ENCODE results near the gene TNS3.
"Not testable (repeated sequence)": the region's sequence is repeated elsewhere in the genome, so short reads cannot be mapped to it uniquely, and the experiment has no call there.

TNS3 gene
- total RNA-seq = 240 to 1,212 (median 807) reads per million in 17 experiments

DNA sequence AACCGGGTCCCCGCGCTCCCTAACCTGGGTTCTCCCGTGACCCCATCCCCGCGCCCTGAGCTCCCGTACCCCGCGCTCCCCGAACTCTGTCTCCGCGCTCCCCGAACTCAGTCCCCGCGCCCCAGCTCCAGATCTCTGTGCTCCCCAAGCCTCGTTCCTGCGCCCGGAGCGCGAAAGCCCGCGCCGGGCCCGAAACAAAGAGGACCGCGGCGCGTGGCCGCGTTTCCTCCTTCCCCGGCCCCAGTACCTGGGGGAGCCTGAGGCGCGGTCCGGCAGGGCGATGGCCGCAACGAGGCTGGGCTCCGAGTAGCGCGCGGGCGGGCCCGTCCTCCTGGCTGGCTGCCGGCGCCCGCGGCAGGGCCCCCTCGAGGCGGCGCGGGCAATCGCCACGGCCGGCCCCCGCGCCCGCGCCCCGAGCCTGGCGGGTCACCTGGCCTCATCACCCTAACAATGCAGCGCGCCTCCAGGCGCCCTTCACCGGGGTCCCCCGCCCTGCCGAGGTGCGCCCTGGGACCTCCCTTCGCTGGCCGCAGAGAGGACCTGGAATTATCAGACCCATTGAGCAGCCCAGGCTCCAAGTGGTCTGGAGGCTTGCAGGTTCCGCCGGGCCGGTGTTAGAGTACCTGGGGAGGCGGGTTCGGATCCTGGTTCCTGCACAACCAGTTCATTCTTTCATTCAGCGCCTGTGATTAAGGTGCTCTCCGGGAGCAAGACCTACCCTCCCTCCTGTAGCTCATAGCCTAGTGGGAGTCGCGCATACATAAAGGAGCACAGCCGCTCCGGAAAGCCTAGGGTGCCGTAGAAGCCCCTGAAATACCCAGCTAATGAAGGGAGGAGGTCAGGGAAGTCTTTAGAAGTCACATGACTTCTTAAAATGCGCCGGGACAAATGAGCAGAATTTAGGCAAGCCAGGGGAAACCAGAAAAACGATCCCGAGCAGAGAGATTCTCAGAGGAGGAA, at the start of gene TNS3:
TSS of gene TNS3 (minus strand) at position 308 of the 960 bp plus-strand sequence. CDS start 142,475 bp downstream, outside the sequence.
- DNase-seq = peak; percentile 75 to 92 (median 82)

DNA sequence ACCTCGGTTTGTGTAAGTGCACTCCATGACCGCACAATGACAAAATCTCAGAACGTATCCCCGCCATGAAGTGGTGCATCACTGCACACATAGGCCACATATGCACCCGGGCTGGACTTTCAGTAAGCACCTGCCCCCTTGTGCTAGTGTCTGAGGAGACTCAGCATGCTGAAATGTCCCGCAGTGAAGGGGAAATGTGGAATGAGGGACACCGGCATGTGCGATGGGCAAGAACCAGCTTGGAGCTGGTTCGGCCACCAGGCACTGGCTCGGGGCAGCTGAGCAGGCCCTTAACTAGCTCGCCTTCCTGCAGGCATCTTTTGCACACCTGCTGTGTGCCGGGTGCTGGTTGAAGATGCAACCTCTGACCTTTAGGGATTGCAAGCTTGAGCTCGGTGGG, 49.8 kb upstream of the TNS3 start:
- DNase-seq = no peak

DNA sequence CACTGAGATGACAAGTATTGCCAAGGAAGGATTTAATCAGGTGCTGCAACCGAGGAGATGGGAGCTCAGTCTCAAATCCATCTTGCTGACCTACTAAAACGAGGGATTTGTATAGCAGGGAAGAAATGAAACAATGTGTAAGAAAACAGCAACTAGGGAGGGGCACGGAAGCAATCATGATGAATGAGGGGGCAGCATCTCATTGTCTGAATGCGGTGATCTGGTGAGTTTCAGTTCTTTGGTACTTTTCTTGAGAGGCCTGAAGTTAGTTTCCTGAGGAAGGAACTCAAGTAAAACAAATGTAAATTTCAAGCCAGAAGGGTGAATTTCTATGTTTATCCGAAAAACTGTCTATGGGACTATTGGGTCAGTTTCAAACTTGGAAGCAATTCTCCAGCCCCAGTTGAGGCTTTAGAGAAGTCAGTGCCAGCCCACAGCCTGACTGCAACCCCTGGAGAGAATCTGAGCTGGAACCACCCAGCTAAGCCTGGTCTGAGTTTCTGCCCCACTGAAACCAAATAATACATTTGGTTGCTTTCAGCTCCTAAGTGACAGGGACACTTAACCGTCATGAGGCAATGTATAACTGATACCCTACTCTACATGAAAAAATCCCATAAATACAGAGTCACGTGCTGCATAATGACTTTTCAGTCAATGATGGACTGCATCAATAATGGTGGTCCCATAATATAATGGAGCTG, 45.8 kb upstream of the TNS3 start:
- no peak for DNase-seq

DNA sequence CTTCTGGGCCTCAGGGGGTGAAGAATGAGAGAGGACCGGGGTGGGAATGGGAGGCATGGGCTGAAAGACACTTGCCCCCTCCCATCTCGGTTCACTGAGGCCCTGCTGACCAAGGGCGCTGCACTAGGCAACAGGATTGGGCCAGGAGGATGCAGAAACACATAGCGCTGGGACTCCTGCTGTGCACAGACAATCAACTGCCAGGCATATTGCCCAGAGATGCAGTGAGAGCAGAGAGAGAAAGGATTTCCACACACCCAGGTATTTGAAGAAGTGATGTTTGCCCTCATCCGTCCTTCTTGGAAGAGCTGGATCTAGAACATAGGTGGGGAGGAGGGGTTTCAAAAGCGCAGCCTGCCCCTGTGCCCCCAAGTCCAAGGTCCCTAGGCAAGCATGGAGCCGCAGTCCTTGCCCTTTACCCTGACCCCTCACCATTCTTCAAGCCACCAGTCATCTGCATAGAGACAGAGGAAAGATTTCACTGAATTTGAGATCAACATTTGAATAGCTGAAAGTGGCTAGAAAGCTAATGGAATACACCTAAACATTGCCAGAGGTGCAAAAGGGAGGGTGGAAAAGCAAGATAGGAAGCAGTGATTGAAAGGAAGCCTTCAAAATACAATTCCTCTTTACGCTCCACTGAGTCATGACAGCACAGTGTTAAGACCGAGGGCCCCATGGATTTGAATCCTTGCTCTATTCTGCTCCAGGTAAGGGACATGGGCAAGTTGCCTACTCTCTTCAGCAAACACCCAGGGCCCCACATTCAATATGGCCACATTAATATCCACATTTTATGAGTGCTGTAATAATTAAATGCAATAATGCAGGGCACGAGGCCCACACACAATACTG, 44.2 kb upstream of the TNS3 start:
- DNase-seq = no peak

DNA sequence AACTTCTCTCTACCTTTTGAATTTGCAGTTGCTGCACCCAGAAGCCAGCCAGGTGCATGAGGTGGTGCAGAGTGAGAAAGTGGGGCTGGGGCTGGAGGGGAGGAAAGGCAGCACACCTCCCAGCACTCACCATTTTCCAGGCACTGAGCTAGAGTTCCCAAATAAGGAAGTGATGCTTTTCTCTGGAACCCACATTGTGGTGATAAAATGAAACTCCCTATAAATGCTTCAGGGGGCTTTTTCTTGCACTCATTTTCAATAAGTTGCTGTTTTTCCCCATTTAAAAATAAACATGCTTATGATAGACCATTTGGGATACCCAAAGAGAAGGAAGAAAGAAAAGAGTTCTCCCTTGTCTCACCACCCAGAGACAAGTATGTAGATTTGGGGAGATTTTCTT, 42.8 kb upstream of the TNS3 start:
- DNase-seq = peak in 1 of 4 experiments; percentile 26

DNA sequence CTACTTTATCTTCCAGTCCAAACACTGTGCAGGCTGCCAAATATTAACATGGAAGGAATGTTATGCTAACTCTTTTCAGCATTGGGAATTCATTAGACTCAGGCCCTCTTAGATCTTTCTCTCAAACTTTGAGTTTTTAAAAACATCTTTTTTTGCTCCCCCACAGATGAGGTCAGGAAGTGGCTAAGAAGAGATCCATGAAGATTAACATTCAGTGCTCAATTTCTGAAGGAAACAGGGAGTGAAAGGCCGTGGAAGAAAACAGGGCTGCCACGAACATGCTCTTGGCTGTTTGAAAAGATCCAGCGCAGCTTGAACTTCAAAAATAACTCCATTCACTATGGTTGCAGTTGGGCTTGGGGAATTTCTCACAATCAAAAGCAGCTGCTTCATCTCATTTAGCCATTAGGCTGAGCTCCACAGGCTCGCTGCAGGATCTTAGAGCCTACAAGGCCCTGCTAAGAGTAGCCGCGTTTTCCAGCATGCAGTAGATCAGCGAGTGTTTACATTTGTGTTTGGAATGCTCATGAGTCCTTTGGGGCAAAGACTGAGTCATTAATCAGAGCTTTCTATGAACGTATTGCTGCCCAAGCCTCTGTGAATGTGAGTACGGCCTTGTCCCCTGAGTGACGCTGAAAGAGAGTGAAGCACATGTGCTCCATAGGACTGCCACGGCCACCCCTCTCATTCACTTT, 41.2 kb upstream of the TNS3 start:
- DNase-seq = no peak

DNA sequence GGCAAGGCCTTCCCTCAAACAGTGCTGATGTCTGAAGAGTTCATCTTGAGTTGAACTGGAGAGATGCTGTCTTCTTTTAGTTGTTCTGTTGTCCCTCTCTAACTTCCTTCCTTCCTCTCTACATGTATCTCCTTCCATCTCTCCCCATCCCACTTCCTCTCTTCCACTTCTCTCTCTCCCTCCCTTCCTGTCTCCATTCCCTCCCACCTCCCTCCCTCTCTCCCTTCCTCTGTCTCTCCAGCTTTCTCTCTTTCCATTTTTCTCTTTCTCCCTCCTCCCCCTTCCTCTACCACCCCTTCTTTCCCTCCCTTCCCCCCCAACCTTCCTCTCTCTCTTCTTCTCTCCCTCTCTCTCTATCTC, 40.7 kb upstream of the TNS3 start:
- no peak for DNase-seq

DNA sequence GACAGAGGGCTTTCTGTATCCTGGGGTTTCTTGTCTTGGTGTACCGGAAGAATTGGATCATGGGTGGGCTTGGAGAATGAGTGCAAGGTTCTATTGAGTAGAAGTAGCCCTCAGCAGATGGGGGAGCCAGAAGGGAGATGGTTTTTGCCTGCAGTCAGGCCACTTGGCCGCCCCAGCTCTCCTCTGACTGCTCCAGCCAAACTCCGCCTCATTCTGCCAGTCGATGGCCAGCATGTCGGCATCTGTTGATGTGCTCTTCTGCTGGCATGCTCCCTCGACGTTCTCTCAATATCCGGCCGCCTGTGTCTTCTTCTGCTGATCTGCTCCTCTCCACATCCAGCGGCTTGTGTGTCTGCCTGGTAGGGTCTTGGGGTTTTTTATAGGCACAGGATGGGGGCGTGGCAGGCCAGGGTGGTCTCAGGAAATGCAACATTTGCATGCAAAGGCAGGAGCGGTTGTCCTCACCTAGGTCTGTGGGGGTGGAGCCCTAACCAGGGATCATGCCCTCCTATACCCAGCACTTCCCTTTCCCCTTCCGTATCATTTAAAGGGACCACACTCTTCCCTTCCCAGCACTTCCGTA, 40.2 kb upstream of the TNS3 start:
- no peak for DNase-seq

DNA sequence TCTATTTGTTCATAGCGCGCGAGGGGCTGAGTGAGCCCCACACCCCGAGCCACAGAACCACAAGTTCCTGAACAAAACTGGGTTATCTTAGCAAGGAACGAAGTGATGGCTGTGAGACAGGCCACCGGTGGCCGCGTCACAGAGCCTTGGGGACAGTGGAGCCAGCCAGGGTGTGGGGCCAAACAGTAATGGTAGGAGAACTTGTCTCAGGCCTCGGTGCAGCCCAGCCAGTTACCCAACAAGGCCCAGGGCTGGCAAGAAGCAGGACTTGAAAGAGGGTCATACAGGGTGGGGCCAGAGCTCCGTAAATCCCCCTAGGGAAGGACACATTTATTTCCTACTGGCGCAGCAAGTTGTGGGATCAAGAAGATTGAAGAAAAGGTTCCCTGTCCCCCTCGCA, 39.4 kb upstream of the TNS3 start:
- no peak for DNase-seq

DNA sequence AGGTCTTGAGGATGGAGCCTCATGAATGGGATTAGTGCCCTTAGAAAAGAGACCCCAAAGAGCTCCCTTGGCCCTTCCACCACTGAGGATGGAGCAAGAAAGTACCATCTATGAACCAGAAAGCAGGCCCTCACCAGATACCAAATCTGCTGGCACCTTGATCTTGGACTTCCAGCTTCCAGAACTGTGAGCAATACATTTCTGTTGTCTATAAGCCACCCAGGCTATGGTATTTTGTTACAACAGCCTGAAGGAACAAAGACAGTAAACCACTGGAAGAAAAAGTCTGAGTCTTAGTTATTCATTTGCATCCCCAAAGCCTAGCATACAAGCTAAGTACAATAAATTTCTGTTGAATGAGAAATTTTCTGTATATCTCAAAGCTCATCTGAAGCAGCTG, 37.9 kb upstream of the TNS3 start:
- DNase-seq = no peak

DNA sequence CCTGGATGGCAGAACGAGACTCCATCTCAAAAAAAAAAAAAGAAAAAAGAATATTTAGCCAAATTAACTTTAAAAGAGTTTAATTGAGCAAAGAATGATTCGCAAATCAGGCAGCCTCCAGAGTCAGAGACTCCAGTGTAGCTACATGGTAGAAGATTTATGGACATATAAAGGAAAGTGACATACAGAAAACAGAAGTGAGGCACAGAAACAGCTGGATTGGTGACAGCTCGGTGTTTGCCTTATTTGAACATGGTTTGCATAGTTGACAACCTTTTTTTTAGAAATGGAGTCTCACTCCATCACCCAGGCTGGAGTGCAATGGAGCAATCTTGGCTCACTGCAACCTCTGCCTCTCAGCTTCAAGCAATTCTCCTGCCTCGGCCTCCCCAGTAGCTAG, 35.2 kb upstream of the TNS3 start:
- DNase-seq = no peak

DNA sequence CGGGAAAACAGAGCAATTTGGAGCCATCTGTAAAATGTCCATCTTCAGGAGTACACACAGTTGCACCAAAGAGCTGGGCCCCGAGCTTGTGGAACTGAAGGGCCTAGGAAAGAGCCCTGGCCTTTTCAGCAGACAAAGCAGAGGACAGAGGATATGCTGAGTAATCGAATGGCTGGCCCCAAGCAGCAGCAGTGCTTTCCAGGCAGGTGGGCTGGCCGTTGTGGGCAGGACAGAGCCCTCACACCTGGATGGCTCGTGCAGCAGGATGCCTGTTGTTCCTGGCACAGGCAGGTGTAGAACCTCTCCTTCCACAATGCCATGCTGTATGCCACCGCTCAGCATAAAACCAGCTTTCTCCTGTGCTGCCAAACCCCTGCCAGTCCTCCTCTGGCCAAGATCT, 32.5 kb upstream of the TNS3 start:
- no peak for DNase-seq

DNA sequence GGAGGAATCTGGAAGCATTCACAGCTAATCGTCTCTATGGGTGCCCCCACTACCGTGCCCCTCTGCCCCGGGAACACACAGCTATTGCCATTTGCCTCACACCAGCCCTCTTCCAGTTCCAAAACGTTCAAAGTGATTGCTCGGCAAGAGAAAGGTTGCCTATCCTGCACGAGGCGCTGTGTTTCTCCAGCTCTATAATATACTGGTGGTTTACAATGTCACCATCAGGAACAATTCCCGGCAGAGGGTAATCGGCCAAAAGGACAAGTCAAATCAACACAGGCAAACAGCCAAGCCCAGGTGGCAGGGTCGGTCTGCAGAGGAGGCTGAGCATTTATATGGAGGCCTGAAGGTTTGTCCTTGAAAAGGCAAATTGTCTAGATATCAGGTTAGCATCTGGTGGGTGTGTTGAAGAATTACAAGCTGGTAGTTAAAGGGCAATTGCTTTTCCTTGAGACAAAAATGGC, 29.2 kb upstream of the TNS3 start:
- no peak for DNase-seq

DNA sequence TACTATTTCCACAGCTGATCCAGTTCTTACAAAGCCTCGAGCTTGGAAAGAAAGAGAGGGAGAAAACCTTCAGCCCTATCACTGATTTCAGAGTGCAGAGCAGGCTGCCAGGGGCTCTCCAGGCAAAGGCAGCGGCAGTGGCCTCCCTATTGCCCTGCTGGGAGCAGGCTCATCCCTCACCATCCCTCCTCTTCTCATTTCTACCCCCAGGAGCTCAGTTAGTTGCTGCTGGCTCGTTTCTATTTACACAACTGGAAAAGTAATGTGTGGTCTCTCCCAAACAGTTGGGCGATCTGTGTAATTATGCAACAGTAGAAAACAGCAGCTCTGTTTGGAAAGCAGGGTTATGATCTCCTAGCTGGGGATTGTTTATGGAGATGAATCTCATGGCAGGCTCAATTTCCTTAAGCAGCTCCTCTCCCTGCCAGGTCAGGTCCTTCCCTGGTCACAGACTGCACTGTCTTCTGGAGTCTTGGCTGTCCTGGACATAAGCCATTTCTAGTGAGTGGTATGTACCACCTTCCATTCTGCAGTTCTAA, 28.7 kb upstream of the TNS3 start:
- DNase-seq = no peak

DNA sequence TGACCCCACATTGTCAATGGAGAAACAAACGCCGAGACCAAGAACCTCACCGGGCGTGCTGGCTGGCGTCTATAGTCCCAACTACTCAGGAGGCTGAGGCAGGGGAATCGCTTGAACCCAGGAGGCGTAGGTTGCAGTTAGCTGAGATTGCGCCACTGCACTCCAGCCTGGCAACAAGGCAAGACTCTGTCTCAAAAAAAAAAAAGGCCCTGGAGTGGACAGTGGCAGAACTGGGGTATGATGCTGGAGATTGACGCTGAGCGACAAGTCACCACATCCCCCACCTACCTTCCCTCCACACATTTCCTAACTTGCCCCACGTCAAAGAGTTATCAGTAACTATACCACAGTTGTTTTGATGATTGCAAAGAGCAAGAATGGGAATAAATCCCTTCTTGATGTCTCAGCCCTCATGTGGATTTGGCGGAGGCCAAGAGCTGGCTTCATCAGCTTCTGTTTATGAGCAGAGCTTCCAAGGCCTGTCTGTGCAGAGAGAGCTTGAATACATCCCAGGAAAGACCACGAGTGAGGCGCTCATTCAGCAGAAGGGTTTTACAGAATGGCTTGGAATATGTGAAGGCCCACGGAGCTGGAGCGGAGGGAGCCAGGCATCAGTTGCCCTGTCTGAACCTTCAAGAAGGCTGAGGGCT, 28.0 kb upstream of the TNS3 start:
- no peak for DNase-seq

DNA sequence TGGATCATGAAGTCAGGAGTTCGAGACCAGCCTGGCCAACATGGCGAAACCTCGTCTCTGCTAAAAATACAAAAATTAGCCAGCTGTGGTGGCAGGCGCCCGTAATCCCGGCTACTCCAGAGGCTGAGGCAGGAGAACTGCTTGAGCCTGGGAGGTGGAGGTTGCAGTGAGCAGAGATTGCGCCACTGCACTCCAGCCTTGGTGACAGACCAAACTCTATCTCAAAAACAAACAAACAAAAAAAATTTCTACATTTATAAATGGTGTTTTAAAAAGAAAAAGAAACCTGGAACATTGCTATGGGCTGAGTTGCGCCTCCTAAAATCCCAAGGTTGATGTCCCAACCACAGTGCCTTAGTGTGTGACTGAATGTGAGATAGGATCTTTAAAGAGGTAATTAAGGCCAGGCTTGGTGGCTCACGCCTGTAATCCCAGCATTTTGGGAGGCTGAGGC, 24.7 kb upstream of the TNS3 start:
- DNase-seq = not testable (repeated sequence)

DNA sequence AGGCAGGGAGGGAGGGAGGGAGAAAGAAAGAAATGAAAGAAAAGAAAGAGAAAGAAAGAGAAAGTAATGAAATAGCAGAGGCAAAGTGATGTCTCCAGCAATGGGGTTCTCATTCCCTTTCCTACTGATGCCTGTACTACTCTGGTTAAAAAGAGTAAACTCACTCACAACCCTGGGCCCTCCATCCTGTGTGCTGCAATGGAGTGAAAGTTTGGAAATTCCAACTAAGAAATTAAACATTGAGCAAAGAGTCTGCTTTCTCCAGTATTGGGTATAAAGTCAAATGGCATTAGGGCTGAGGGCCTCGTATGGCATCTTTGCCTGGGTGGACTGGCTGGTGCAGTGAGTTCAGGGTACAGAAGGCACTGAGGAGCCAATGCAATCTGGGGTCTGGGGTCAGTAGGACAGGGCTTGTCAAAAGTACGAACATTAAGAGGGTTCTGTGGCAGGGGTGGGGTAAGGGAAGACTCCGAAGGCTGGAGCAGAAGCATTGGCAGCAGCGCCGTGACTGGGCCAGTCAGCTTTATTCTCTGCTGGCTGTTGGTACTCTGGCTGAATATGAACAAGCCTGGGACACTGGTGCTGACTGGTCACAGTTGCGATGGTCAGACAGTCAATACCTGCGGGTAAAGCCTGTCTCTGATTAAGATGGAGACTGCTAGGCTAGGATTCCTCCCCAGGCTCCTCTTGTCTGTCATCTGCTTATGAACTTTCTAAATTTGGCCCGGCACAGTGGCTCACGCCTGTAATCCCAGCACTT, 24.1 kb upstream of the TNS3 start:
- no peak for DNase-seq

DNA sequence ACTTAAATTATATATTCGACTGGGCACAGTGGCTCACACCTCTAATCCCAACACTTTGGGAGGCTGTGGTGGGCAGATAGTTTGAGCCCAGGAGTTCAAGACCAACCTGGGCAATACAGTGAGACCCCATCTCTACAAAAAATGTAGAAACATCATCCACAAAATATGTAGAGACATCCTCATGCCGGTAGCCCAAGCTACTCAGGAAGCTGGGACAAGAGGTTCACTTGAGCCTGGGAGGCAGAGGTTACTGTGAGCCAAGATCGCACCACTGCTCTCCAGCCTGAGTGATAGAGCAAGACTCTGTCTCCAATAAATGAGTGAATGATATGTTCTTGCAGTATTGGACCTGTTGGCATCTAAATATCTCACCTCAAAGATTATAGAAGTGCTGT, 22.6 kb upstream of the TNS3 start:
- no peak for DNase-seq

DNA sequence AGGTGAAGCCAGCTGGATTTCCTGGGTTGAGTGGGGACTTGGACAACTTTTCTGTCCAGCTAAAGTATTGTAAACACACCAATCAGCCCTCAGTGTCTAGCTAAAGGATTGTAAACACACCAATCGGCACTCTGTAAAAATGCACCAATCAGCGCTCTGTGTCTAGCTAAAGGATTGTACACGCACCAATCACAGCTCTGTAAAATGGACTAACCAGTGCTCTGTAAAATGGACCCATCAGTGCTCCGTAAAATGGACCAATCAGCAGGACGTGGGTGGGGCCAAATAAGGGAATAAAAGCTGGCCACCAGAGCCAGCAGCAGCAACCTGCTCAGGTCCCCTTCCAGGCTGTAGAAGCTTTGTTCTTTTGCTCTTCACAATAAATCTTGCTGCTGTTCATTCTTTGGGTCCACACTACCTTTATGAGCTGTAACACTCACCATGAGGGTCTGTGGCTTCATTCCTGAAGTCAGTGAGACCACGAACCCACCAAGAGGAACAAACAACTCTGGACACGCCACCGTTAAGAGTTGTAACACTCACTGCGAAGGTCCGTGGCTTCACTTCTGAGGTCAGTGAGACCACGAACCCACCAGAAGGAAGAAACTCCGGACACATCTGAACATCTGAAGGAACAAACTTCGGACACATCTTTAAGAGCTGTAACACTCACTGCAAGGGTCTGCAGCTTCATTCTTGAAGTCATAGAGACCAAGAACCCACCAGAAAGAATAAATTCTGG, 21.8 kb upstream of the TNS3 start:
- DNase-seq = not testable (repeated sequence)
